ENCODE data around the gene CTNNA1.

Gene CTNNA1

DNA sequence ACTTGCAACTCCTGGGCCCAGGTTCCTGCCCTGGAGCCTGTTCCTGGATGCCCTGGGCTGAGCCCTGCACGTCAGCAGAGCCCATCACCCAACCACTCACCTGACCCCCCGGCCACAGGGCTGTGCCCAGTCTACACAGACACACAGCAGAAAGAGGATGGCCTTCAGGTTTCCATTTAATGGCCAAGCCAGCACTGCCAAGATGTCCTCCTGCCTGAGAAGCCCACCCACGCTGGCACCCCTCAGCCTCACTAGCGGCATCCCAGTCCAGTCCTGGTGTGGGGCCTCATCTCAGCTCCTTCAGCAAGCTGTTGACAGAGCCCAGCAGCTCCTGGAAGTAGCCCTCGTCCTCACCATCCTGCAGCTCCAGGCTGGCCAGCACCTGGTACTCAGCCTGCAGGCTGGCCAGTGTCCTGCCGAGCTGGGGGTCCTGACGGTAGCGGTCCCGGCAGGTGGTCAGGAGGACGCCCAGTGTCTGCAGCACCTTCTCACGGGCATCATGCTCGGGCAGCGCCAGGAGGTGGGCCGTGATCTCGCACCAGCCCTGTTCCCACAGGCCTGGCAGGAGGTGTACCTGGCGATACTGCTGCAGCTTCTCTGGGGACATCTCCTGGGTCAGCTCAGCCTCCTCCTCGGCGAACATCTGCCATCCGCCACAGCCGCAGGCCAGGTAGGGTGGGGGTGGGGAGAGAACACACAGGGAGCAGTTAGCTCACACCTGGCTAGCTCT is 193.8 kb downstream of the CTNNA1 start:
- no peak for DNase-seq (ENCODE audit: low read depth, low spot score)
- Histone ChIP-seq H3K9me3 (ENCODE audit: insufficient read depth, low read length) (no peaks in the 10 kb centered on the region), H3K4me1 (ENCODE audit: insufficient read depth, insufficient read length) (peaks cover 25% of the 10 kb centered on the region), H3K9ac (ENCODE audit: insufficient read length, low read depth) (no peak overlapping the region), H3K4me3 (ENCODE audit: insufficient read length, low read depth) (no peak overlapping the region), H3K27me3 (ENCODE audit: insufficient read depth, insufficient read length) (no peaks in the 10 kb centered on the region), H3K36me3 (ENCODE audit: insufficient read depth, insufficient read length, low read length) (peaks cover 9% of the 10 kb centered on the region)
- no peak for TF ChIP-seq ZNF274 (IDR thresholded peaks at IDR 0.05; ENCODE audit: low read depth, low read length)
- no peak for TF ChIP-seq YY1 (IDR thresholded peaks at IDR 0.05; ENCODE audit: insufficient read depth, insufficient read length)
- TF ChIP-seq SUZ12 (IDR thresholded peaks at IDR 0.05; ENCODE audit: extremely low read depth, insufficient read depth, insufficient read length), result no peak

DNA sequence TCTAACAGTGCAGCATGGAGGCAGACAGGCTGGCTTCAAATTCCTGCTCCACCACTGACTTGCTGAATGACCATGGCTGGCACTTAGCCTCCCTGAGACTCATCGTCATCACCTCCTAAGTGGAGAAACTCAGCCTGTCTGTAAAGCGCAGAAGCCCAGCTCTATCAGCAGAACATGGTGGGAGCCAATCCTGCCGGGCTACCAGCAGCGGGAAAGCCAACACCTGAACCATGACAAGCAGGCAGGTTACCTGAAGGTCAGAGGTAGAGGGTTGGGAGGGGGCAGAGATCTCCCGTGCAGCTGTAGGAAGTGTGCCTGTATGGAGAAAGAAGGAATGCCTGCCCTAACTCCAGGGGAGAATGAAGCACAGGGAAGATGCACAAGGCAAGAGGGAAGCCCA is 194.6 kb downstream of the CTNNA1 start:
- TF ChIP-seq YY1 (IDR thresholded peaks at IDR 0.05; ENCODE audit: insufficient read depth, insufficient read length), result no peak
- no peak for TF ChIP-seq ZNF274 (IDR thresholded peaks at IDR 0.05; ENCODE audit: low read depth, low read length)
- TF ChIP-seq SUZ12 (IDR thresholded peaks at IDR 0.05; ENCODE audit: extremely low read depth, insufficient read depth, insufficient read length), result no peak
- Histone ChIP-seq H3K36me3 (ENCODE audit: insufficient read depth, insufficient read length, low read length) (peaks cover 9% of the 10 kb centered on the region), H3K4me3 (ENCODE audit: insufficient read length, low read depth) (no peak overlapping the region), H3K9ac (ENCODE audit: insufficient read length, low read depth) (no peak overlapping the region), H3K4me1 (ENCODE audit: insufficient read depth, insufficient read length) (peaks cover 29% of the 10 kb centered on the region), H3K9me3 (ENCODE audit: insufficient read depth, low read length) (no peaks in the 10 kb centered on the region), H3K27me3 (ENCODE audit: insufficient read depth, insufficient read length) (no peaks in the 10 kb centered on the region)
- no peak for DNase-seq (ENCODE audit: low read depth, low spot score)

DNA sequence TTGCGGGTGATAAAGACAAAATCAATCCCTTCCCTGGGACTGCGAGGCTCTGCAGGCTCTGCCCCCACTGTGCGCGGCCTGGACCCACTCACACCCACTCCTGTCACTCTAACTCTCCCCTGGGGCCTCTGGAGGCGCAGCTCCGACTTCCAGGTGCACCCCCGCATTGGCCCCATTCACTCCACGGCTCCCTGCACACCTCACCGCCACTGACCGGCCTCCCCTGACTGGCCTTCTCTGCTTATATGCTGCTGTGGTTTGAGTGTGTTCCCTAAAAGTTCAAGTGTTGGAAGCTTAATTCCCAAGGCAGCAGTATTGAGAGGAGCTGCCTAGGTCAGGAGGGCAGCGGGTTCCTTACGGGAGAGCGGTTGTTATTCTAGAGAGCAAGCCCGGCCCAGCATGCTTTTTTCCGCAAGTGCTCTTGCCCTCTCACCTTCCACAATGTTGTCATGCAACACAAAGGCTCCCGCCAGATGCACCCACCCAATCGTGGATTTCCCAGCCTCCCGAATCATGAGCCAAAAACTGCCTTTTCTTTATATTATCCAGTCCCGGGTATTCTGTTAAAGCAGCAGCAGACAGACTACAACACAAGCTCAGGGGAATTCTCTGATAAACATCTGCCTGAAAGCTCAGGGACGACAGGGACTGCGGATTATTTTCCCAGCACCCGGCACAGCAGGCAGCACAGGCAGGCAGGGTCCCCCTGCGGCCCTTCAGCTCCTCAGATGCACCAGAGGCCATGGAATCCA is 195.4 kb downstream of the CTNNA1 start:
- Histone ChIP-seq H3K36me3 (ENCODE audit: insufficient read depth, insufficient read length, low read length) (peaks cover 9% of the 10 kb centered on the region), H3K27me3 (ENCODE audit: insufficient read depth, insufficient read length) (no peaks in the 10 kb centered on the region), H3K9me3 (ENCODE audit: insufficient read depth, low read length) (no peaks in the 10 kb centered on the region), H3K4me1 (ENCODE audit: insufficient read depth, insufficient read length) (peaks cover 38% of the 10 kb centered on the region), H3K9ac (ENCODE audit: insufficient read length, low read depth) (no peak overlapping the region), H3K4me3 (ENCODE audit: insufficient read length, low read depth) (no peak overlapping the region)
- DNase-seq (ENCODE audit: low read depth, low spot score), result no peak
- TF ChIP-seq SUZ12 (IDR thresholded peaks at IDR 0.05; ENCODE audit: extremely low read depth, insufficient read depth, insufficient read length) (no peak), ZNF274 (IDR thresholded peaks at IDR 0.05; ENCODE audit: low read depth, low read length) (no peak), YY1 (IDR thresholded peaks at IDR 0.05; ENCODE audit: insufficient read depth, insufficient read length) (no peak)

DNA sequence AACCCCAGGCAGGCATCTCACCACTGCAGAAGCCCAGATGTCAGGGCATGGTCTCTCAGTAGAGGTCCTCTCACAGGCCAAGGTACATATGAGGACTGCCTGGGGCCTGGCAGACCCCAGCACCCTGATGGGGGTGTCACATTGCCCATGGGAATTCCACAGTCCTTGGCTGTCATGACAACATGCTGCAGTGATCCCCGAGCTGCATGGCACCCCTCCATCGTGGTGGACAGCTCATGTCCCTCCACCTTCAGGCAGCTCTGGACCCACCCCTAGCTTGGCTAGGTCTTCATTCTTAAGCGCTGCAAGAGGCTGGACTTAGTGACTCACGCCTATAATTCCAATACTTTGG is 196.0 kb downstream of the CTNNA1 start:
- DNase-seq (ENCODE audit: low read depth, low spot score), result no peak
- Histone ChIP-seq H3K9me3 (ENCODE audit: insufficient read depth, low read length) (no peaks in the 10 kb centered on the region), H3K9ac (ENCODE audit: insufficient read length, low read depth) (no peak overlapping the region), H3K36me3 (ENCODE audit: insufficient read depth, insufficient read length, low read length) (peaks cover 9% of the 10 kb centered on the region), H3K4me3 (ENCODE audit: insufficient read length, low read depth) (no peak overlapping the region), H3K27me3 (ENCODE audit: insufficient read depth, insufficient read length) (no peaks in the 10 kb centered on the region), H3K4me1 (ENCODE audit: insufficient read depth, insufficient read length) (peaks cover 41% of the 10 kb centered on the region)
- TF ChIP-seq ZNF274 (IDR thresholded peaks at IDR 0.05; ENCODE audit: low read depth, low read length), result no peak
- no peak for TF ChIP-seq SUZ12 (IDR thresholded peaks at IDR 0.05; ENCODE audit: extremely low read depth, insufficient read depth, insufficient read length)
- no peak for TF ChIP-seq YY1 (IDR thresholded peaks at IDR 0.05; ENCODE audit: insufficient read depth, insufficient read length)

DNA sequence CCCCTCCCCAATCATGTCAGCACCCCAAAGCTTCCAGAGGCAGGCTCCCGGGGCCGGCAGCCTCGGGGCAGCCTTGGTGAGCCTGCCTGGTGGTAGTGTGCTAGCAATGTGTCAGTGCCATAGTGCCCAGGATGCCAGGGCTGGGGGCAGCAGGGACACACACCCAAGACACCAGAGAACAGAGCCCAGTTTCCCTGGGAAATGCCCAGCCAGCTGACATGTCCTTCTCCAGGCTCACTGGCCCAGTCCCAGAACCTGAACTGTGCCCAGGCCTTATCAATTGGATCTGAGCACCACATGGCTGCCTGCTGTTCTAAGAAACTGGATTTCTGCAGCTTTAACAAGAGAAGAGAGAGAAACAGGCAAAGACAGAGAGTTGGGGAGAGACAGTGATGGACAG is 196.8 kb downstream of the CTNNA1 start:
- peaks cover 9% of the 10 kb centered on the region for H3K36me3 ChIP-seq (ENCODE audit: insufficient read depth, insufficient read length, low read length)
- no peak overlapping the region for H3K4me3 ChIP-seq (ENCODE audit: insufficient read length, low read depth)
- H3K9me3 ChIP-seq (ENCODE audit: insufficient read depth, low read length), result no peaks in the 10 kb centered on the region
- peaks cover 37% of the 10 kb centered on the region for H3K4me1 ChIP-seq (ENCODE audit: insufficient read depth, insufficient read length)
- no peak overlapping the region for H3K9ac ChIP-seq (ENCODE audit: insufficient read length, low read depth)
- DNase-seq (ENCODE audit: low read depth, low spot score), result no peak
- TF ChIP-seq ZNF274 (IDR thresholded peaks at IDR 0.05; ENCODE audit: low read depth, low read length) (no peak), SUZ12 (IDR thresholded peaks at IDR 0.05; ENCODE audit: extremely low read depth, insufficient read depth, insufficient read length) (no peak), YY1 (IDR thresholded peaks at IDR 0.05; ENCODE audit: insufficient read depth, insufficient read length) (no peak)
- H3K27me3 ChIP-seq (ENCODE audit: insufficient read depth, insufficient read length), result no peaks in the 10 kb centered on the region

DNA sequence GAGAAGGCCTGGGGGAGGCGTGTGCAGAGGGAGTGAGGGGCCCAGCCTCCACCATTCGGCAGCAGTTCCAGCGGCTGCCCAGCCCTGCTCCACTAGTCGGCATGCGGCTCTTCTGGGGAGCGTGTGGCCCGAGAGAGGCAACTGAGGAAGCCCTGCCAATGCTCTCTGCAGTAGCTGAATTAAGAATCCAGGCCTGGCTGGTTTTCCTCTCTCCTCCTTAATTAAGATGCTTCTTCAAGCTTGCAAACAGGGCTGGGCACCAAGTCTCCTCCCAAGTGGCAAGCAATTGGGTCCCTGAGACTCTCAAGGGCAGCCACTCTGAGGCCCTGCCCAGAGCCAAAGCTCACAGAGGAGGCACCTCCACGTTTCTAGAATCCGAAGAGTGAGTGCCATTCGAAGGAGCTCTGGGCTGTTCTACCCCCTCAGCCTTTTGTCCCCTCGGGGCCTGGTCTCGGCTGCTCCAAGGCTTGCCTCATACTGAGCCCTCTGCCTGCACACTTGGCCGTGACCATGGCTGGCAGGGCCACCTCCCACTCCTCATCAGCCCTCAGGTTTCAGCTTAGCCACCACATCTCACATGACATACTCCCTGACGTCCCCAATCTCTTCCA is 197.3 kb downstream of the CTNNA1 start:
- DNase-seq (ENCODE audit: low read depth, low spot score), result no peak
- TF ChIP-seq ZNF274 (IDR thresholded peaks at IDR 0.05; ENCODE audit: low read depth, low read length) (no peak), YY1 (IDR thresholded peaks at IDR 0.05; ENCODE audit: insufficient read depth, insufficient read length) (no peak), SUZ12 (IDR thresholded peaks at IDR 0.05; ENCODE audit: extremely low read depth, insufficient read depth, insufficient read length) (no peak)
- H3K4me3 ChIP-seq (ENCODE audit: insufficient read length, low read depth), result no peak overlapping the region
- H3K27me3 ChIP-seq (ENCODE audit: insufficient read depth, insufficient read length), result no peaks in the 10 kb centered on the region
- H3K9me3 ChIP-seq (ENCODE audit: insufficient read depth, low read length), result no peaks in the 10 kb centered on the region
- peaks cover 9% of the 10 kb centered on the region for H3K36me3 ChIP-seq (ENCODE audit: insufficient read depth, insufficient read length, low read length)
- peaks cover 41% of the 10 kb centered on the region for H3K4me1 ChIP-seq (ENCODE audit: insufficient read depth, insufficient read length)
- no peak overlapping the region for H3K9ac ChIP-seq (ENCODE audit: insufficient read length, low read depth)
